ENCODE results near the gene F7.

- TF ChIP-seq FOS (IDR thresholded peaks at IDR 0.05; ENCODE audit: borderline replicate concordance, insufficient read depth, low read length) (no peak), CTCF (IDR thresholded peaks at IDR 0.05; ENCODE audit: extremely low read depth in 1 of 2, insufficient read depth in 1 of 2, low read depth in 1 of 2, low read length in 2 of 2) (no peak), POLR2A (IDR thresholded peaks at IDR 0.05; ENCODE audit: low read depth, low read length) (no peak)
These were observed 8.3 kb downstream of the F7 start for GRCh38 chr13:113113846-113114271.
